Neural progenitor cell (in vitro differentiated cells): Measurements from ENCODE around the gene TIAL1. TPM values are rescaled to one million over a fixed set of nuclear protein-coding genes. Genes with fewer than 3 reads are reported as not detected.

Experiments
- DNase-seq: peaks from one replicate; pipeline ENCODE4 v3.0.0-alpha.2; 2016; ENCODE audit warnings: low spot score
- H2AFZ ChIP-seq: fragments of 200-600 bp; sonication (generic); replicated peaks from 2 replicates; pipeline ENCODE4 v1.6.1; 2016; ENCODE audit warnings: antibody characterized with exemption
- H3F3A ChIP-seq: fragments of 200-600 bp; sonication (generic); 2 replicates; pipeline ENCODE4 v1.6.1; 2016; ENCODE audit warnings: antibody characterized with exemption, low read depth
- H3K27ac ChIP-seq: fragments of 200-600 bp; sonication (generic); 2 replicates; pipeline ENCODE4 v1.5.1; 2016; ENCODE audit warnings: mild to moderate bottlenecking
- H3K27me3 ChIP-seq: fragments of 200-600 bp; sonication (generic); 2 replicates; pipeline ENCODE4 v1.6.1; 2016; ENCODE audit warnings: mild to moderate bottlenecking, moderate library complexity
- H3K36me3 ChIP-seq: fragments of 200-600 bp; sonication (generic); 2 replicates; pipeline ENCODE4 v1.5.1; 2016
- H3K4me1 ChIP-seq: fragments of 200-600 bp; sonication (generic); 2 replicates; pipeline ENCODE4 v1.6.1; 2016; ENCODE audit warnings: mixed run types
- H3K4me2 ChIP-seq: fragments of 200-600 bp; sonication (generic); 2 replicates; pipeline ENCODE4 v1.6.1; 2016
- H3K4me3 ChIP-seq: fragments of 200-600 bp; sonication (generic); 2 replicates; pipeline ENCODE4 v1.5.1; 2016
- H3K79me2 ChIP-seq: fragments of 200-600 bp; sonication (generic); 2 replicates; pipeline ENCODE4 v1.6.1; 2016; ENCODE audit warnings: low read depth
- H3K9ac ChIP-seq: fragments of 200-600 bp; sonication (generic); 2 replicates; pipeline ENCODE4 v1.6.1; 2016
- H3K9me3 ChIP-seq: fragments of 200-600 bp; sonication (generic); 2 replicates; pipeline ENCODE4 v1.5.1; 2016; ENCODE audit warnings: low read depth
- H4K20me1 ChIP-seq: fragments of 200-600 bp; sonication (generic); 2 replicates; pipeline ENCODE4 v1.6.1; 2016; ENCODE audit warnings: low read depth
- H3K27ac Mint-ChIP-seq: 3 replicates; pipeline ENCODE4 v1.8.0; 2021; ENCODE audit warnings: mixed read lengths
- H3K27me3 Mint-ChIP-seq: 2 replicates; pipeline ENCODE4 v1.8.0; 2022; ENCODE audit warnings: low read depth, mild to moderate bottlenecking, inconsistent platforms, moderate library complexity, mixed read lengths; ENCODE audit not compliant: insufficient read depth
- H3K36me3 Mint-ChIP-seq: 3 replicates; pipeline ENCODE4 v1.8.0; 2021; ENCODE audit warnings: mixed read lengths
- H3K4me1 Mint-ChIP-seq: 3 replicates; pipeline ENCODE4 v1.8.0; 2021; ENCODE audit warnings: mixed read lengths
- H3K4me3 Mint-ChIP-seq: 3 replicates; pipeline ENCODE4 v1.8.0; 2021; ENCODE audit warnings: mild to moderate bottlenecking, moderate library complexity, mixed read lengths
- H3K9me3 Mint-ChIP-seq: 3 replicates; pipeline ENCODE4 v1.8.0; 2020; ENCODE audit warnings: mixed read lengths
- CTCF ChIP-seq: fragments of 200-600 bp; sonication (generic); IDR thresholded peaks from 2 replicates; pipeline ENCODE4 v1.5.1; 2017; ENCODE audit warnings: antibody characterized with exemption, mild to moderate bottlenecking
- EZH2 ChIP-seq: fragments of 200-600 bp; sonication (generic); IDR thresholded peaks from 2 replicates; pipeline ENCODE4 v1.6.1; 2017; ENCODE audit warnings: antibody characterized with exemption, mild to moderate bottlenecking, moderate library complexity
- EZH2phosphoT487 ChIP-seq: fragments of 200-600 bp; sonication (generic); IDR thresholded peaks from 2 replicates; pipeline ENCODE4 v1.6.1; 2017; ENCODE audit warnings: antibody characterized with exemption
- total RNA-seq: library from RNA; depleted of rRNA; stranded (reverse); fragments of >200 nt; gene quantifications from 2 replicates; pipeline ENCODE4 v1.2.3, GENCODE V29; 2015; ENCODE audit warnings: low replicate concordance

The TIAL1 gene
- total RNA-seq, 1 donor from 2014 or later, result 166 TPM

DNA sequence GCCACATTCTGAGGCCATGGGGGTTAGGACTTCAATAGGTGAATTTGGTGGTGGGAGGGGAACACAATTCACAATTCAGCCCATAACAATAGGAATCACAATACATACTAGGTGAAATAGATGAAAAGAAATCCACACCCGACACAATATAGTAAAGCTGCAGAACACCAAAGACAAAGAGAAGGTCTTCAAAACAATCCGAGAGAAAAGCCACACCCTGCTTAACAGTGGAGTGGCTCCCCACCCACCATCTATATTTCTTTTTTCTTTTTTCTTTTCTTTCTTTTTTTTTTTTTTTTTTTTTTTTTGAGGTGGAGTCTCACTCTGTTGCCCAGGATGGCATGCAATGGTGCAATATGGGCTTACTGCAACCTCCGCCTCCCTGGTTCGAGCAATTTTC is 14.7 kb upstream of the TIAL1 start:
- H3K9me3 ChIP-seq, result no peaks in the 10 kb centered on the region
- no peaks in the 10 kb centered on the region for H3K27me3 ChIP-seq
- H3F3A ChIP-seq, result no peaks in the 10 kb centered on the region
- H3K27me3 Mint-ChIP-seq, result peaks cover 6% of the 10 kb centered on the region
- H3K4me3 ChIP-seq, result no peak overlapping the region
- no peak for TF ChIP-seq CTCF
- no peak for TF ChIP-seq EZH2phosphoT487
- no peak for TF ChIP-seq EZH2
- H3K27ac ChIP-seq, result no peak overlapping the region
- no peak overlapping the region for H3K27ac Mint-ChIP-seq
- H3K9ac ChIP-seq, result no peak overlapping the region
- no peaks in the 10 kb centered on the region for H4K20me1 ChIP-seq
- no peak overlapping the region for H3K4me3 Mint-ChIP-seq
- H3K4me1 Mint-ChIP-seq, result peaks cover 8% of the 10 kb centered on the region
- no peak overlapping the region for H2AFZ ChIP-seq
- no peaks in the 10 kb centered on the region for H3K4me1 ChIP-seq
- H3K9me3 Mint-ChIP-seq, result peaks cover 8% of the 10 kb centered on the region
- DNase-seq, result no peak
- H3K79me2 ChIP-seq, result no peaks in the 10 kb centered on the region
- H3K4me2 ChIP-seq, result no peak overlapping the region
- no peaks in the 10 kb centered on the region for H3K36me3 ChIP-seq
- H3K36me3 Mint-ChIP-seq, result no peaks in the 10 kb centered on the region

- H3K36me3 ChIP-seq, result no peaks in the 10 kb centered on the region
- TF ChIP-seq EZH2, result no peak
- no peak for TF ChIP-seq EZH2phosphoT487
- TF ChIP-seq CTCF, result no peak
- H3K4me1 Mint-ChIP-seq, result peaks cover 8% of the 10 kb centered on the region
Measured at GRCh38 chr10:119609516-119609915, 12.8 kb upstream of the TIAL1 start.

GRCh38 chr10:119608316-119609155 is 11.8 kb upstream of the TIAL1 start:
- Histone ChIP-seq H2AFZ (peak overlapping the region; percentile 87), H3K9me3 (no peaks in the 10 kb centered on the region), H3K4me1 (no peaks in the 10 kb centered on the region), H3K27me3 (no peaks in the 10 kb centered on the region), H3F3A (no peaks in the 10 kb centered on the region), H4K20me1 (no peaks in the 10 kb centered on the region), H3K9ac (no peak overlapping the region), H3K27ac (no peak overlapping the region), H3K79me2 (no peaks in the 10 kb centered on the region), H3K4me3 (no peak overlapping the region), H3K4me2 (peak overlapping the region; percentile 39), H3K36me3 (no peaks in the 10 kb centered on the region)
- TF ChIP-seq EZH2phosphoT487 (no peak), CTCF (peak; percentile 66), EZH2 (no peak)
- Mint-ChIP-seq H3K9me3 (peaks cover 8% of the 10 kb centered on the region), H3K36me3 (no peaks in the 10 kb centered on the region), H3K4me1 (peaks cover 8% of the 10 kb centered on the region), H3K27ac (no peak overlapping the region), H3K27me3 (peaks cover 4% of the 10 kb centered on the region), H3K4me3 (peak overlapping the region; percentile 18)
- DNase-seq, result peak; percentile 63

More at GRCh38 chr10:119609516-119609915, 12.8 kb upstream of the TIAL1 start:
- H3K9ac ChIP-seq, result no peak overlapping the region
- Mint-ChIP-seq H3K9me3 (peaks cover 8% of the 10 kb centered on the region), H3K4me3 (no peak overlapping the region), H3K27ac (no peak overlapping the region), H3K27me3 (peaks cover 4% of the 10 kb centered on the region), H3K36me3 (no peaks in the 10 kb centered on the region)
- no peak overlapping the region for H2AFZ ChIP-seq
- no peak overlapping the region for H3K4me3 ChIP-seq
- no peaks in the 10 kb centered on the region for H3K9me3 ChIP-seq
- no peaks in the 10 kb centered on the region for H3K4me1 ChIP-seq
- H4K20me1 ChIP-seq, result no peaks in the 10 kb centered on the region
- no peaks in the 10 kb centered on the region for H3F3A ChIP-seq
- H3K27me3 ChIP-seq, result no peaks in the 10 kb centered on the region
- H3K4me2 ChIP-seq, result no peak overlapping the region
- no peak overlapping the region for H3K27ac ChIP-seq
- H3K79me2 ChIP-seq, result no peaks in the 10 kb centered on the region
- no peak for DNase-seq
